Inflammatory macrophage treated with lipopolysaccharide for 4 hours (primary cell): ENCODE measurements around the gene THUMPD3.

Experiments
- DNase-seq: peaks from one replicate; pipeline ENCODE4 v3.0.0-alpha.2; 2020

Gene THUMPD3

DNA sequence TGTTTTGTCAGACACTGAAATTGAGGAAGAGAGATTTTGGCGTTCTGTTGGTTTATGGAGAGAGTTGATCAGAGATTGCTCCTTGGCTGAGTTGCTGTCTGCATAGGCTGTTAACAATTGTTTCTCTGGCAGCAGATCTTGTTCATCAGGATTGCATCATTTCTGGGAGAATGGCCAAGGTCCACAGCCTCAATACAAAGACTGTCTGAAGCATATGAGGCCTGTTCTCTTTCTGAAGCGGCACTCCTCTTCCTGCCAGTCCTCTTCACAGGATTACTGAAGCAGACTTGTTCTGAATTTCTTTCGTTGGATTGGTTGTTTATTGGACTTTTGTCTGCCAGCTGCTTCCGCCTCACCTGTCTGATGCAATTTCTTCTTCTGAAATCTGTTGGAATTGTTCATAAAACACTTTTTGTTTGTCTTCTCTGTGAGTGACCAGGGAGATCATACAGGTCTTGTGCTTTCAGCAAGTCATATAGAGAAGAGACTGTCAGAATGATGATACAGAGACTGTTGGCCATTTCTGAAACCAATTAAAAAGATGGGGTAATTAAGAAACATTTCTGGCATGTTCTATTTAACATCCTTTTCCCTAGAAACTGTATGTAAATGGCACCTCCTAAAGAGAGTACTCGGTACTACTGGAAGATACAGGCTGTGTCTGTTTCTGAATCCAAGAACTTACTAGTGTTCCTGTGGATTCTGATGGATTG is 60.0 kb downstream of the THUMPD3 start:
- peak; percentile 50 for DNase-seq

DNA sequence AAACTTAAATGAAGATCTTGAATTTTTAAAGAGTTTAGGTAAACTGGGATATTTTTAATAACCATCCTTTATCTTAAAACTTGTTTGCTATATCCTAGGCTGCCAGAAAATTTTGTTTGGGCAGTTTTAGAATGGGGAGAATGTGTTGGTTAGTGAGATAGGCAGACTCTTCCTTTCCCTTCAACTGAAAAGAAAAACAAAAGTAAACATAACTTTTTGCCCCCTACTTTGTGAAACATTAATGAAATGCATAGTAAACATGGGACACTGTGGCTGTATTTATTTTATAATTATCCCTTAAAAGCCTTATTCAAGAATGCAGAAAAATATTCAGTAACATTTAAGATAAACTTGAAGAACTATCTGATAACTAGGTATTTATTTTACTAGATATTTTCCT is 65.6 kb downstream of the THUMPD3 start:
- DNase-seq = no peak

DNA sequence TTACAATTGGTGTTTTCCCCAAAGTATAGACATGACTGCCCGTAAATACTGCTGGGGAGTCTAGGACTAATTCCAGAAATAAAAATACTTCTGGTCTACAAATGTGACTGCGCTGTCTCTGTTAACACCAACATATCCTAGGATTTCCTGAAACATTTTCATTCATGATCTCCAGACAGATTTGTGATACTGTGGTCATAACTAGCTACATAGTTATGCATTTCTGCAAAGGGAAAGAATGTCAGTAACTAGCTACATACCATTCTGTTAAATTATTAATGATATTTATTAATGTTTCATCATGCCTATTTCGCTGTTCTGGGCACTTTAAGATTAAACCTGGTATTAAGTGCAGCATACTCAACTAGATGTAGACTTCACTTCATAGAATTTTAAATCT is 67.9 kb downstream of the THUMPD3 start:
- DNase-seq = no peak

DNA sequence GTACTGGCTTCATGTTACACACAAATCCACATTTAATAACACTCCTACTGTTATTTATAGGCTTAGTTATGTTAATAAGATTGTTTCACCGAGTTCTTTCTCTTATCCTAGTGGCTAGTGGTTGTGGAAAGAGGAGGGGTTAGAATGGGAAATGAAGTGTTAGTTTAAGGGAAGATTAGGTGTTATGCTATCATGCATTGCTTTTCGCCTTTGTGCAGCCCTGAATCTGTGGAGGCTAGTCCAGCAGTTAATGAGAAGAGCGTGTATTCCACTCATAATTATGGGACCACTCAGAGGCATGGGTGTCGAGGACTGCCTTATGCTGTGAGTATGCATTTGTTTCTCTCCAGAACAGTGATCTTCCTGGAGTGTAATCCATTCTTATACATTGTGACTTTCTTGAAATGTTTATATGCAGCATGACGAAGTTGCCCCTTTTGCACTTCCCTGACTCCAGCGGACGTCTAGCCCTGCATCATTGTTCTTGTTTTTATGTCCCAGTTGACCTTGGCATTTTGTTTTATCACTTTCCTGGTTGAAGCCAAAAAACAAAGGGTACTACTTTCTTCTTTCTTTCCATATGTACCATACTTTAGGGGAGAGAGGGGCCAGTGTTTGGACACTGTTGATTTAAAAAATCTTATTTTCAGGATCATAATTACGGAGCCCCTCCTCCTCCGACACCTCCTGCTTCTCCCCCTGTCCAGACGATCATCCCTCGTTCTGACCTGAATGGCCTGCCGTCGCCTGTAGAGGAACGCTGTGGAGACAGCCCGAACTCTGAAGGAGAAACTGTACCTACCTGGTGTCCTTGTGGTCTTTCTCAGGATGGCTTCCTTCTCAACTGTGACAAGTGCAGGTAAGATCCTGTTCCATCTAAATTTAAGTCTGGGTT is 71.0 kb downstream of the THUMPD3 start:
- no peak for DNase-seq

- DNase-seq = no peak
Observed at GRCh38 chr3:9435316-9435715, 72.5 kb downstream of the THUMPD3 start.
